Stimulated activated CD8-positive, alpha-beta memory T cell treated with anti-CD3 and anti-CD28 coated beads, Interleukin-15, amount 100 ng/mL, for 4 hours (primary cell): Measurements from ENCODE around the gene CSK.

ENCODE experiments used
- DNase-seq, 2 donors: peaks; one replicate each; pipeline ENCODE4 v3.0.0-alpha.2; 2020; ENCODE audit warnings: low read depth in 2 of 2

The CSK gene

GRCh38 chr15:74826364-74826819 is 44.5 kb downstream of the CSK start, which contains the start of gene CPLX3:
Gene CPLX3, plus strand, starts transcription at chr15:74826627. Its CDS starts 77 bp downstream, at chr15:74826704.
- no peak for DNase-seq

GRCh38 chr15:74826921-74827320 is 45.0 kb downstream of the CSK start:
- DNase-seq, result no peak

GRCh38 chr15:74827614-74828013 is 45.7 kb downstream of the CSK start:
- DNase-seq, result no peak

- DNase-seq, result no peak
Measured at GRCh38 chr15:74828835-74829234, 47.0 kb downstream of the CSK start.

GRCh38 chr15:74829486-74829885 is 47.6 kb downstream of the CSK start:
- no peak for DNase-seq

GRCh38 chr15:74829991-74830390 is 48.1 kb downstream of the CSK start:
- DNase-seq, result no peak

- no peak for DNase-seq
Measured at GRCh38 chr15:74830868-74831267, 49.0 kb downstream of the CSK start.

- DNase-seq, result no peak
Measured at GRCh38 chr15:74831813-74832495, 50.1 kb downstream of the CSK start.

GRCh38 chr15:74832826-74833225 is 50.9 kb downstream of the CSK start:
- DNase-seq, result no peak

GRCh38 chr15:74833376-74834107 is 51.7 kb downstream of the CSK start:
- DNase-seq, result no peak

- DNase-seq, result no peak
Measured at GRCh38 chr15:74835312-74835823, 53.5 kb downstream of the CSK start.

GRCh38 chr15:74836846-74837245 is 55.0 kb downstream of the CSK start:
- no peak for DNase-seq

- DNase-seq, result no peak
Measured at GRCh38 chr15:74837482-74838136, 55.7 kb downstream of the CSK start.

GRCh38 chr15:74838137-74838516 is 56.2 kb downstream of the CSK start:
- no peak for DNase-seq

GRCh38 chr15:74838746-74839525 is 57.1 kb downstream of the CSK start:
- no peak for DNase-seq

- DNase-seq, result no peak
Measured at GRCh38 chr15:74839526-74840395, 57.9 kb downstream of the CSK start.

- no peak for DNase-seq
Measured at GRCh38 chr15:74840851-74841775, 59.2 kb downstream of the CSK start.

GRCh38 chr15:74841891-74842373 is 60.1 kb downstream of the CSK start:
- no peak for DNase-seq
